Middle frontal gyrus (tissue), 1 donor: Measurements from ENCODE around the gene INKA1.
A peak's percentile ranks its signal among the peaks of the same experiment; 100 is the strongest.
"Not testable (repeated sequence)": the region's sequence is repeated elsewhere in the genome, so short reads cannot be mapped to it uniquely, and the experiment has no call there.

ENCODE experiments used
- DNase-seq: peaks from one replicate; pipeline ENCODE4 v3.0.0-alpha.2; 2015; ENCODE audit warnings: low spot score; ENCODE audit errors: extremely low spot score

The INKA1 gene

GRCh38 chr3:49807431-49808114 is 4.5 kb downstream of the INKA1 start:
- DNase-seq: no peak

GRCh38 chr3:49812916-49813496 is 9.9 kb downstream of the INKA1 start:
- DNase-seq: no peak

- no peak for DNase-seq
Measured at GRCh38 chr3:49813497-49814174, 10.6 kb downstream of the INKA1 start, which contains the start of gene UBA7. TSS of gene UBA7 (minus strand) at chr3:49813953. CDS start at chr3:49813787, 166 bp downstream.

- not testable (repeated sequence) for DNase-seq
Measured at GRCh38 chr3:49823131-49823530, 20.1 kb downstream of the INKA1 start.

GRCh38 chr3:49826016-49826415 is 23.0 kb downstream of the INKA1 start:
- no peak for DNase-seq

- DNase-seq: no peak
Measured at GRCh38 chr3:49831341-49831740, 28.3 kb downstream of the INKA1 start.

GRCh38 chr3:49839193-49839809 is 36.2 kb downstream of the INKA1 start:
- DNase-seq: peak; percentile 83

GRCh38 chr3:49840388-49840787 is 37.3 kb downstream of the INKA1 start:
- DNase-seq: no peak

GRCh38 chr3:49841126-49841696 is 38.1 kb downstream of the INKA1 start:
- DNase-seq: no peak

- no peak for DNase-seq
Measured at GRCh38 chr3:49841806-49842205, 38.7 kb downstream of the INKA1 start.

- no peak for DNase-seq
Measured at GRCh38 chr3:49842843-49843517, 39.9 kb downstream of the INKA1 start.

GRCh38 chr3:49844464-49845183 is 41.6 kb downstream of the INKA1 start:
- no peak for DNase-seq

- DNase-seq: no peak
Measured at GRCh38 chr3:49845694-49846093, 42.6 kb downstream of the INKA1 start.
